OCI-LY7 (cell line): ENCODE data around the gene MALRD1. TPM values are rescaled to one million over a fixed set of nuclear protein-coding genes. Genes with fewer than 3 reads are reported as not detected.

Experiments
- BruUV-seq: library from RNA; stranded (reverse); fragments of 400-500 nt; replicated peaks from 2 replicates; lab custom pipeline; 2021; lab: Mats Ljungman, UMichigan
- CTCF ChIA-PET: fragments of 300-600 bp; sonication (Branson Sonifier 250); formaldehyde crosslinking; loops from one replicate; lab custom pipeline; 2022; ENCODE audit warnings: antibody characterized with exemption; ENCODE audit not compliant: unreplicated experiment; lab: Charles Lee
- POLR2A ChIA-PET: fragments of 300-600 bp; sonication (Branson Sonifier 250); formaldehyde crosslinking; loops from one replicate; lab custom pipeline; 2022; ENCODE audit warnings: antibody characterized with exemption; lab: Charles Lee
- DNase-seq: peaks from one replicate; pipeline ENCODE4 v3.0.0-alpha.2; 2015; ENCODE audit warnings: low spot score
- H2AFZ ChIP-seq: fragments of 200-600 bp; sonication (generic), shearing (Covaris generic); 2 replicates; pipeline ENCODE4 v1.6.1; 2014; ENCODE audit warnings: mild to moderate bottlenecking, antibody characterized with exemption, low read length, moderate library complexity
- H3K27ac ChIP-seq: fragments of 200-600 bp; sonication (generic); 2 replicates; pipeline ENCODE4 v1.5.1; 2014; ENCODE audit warnings: mixed run types, low read depth, mild to moderate bottlenecking, moderate library complexity, low read length, inconsistent platforms; ENCODE audit not compliant: poor library complexity, severe bottlenecking
- H3K36me3 ChIP-seq: fragments of 200-600 bp; sonication (generic); 2 replicates; pipeline ENCODE4 v1.6.1; 2014; ENCODE audit warnings: mild to moderate bottlenecking, antibody characterized with exemption, low read length, moderate library complexity, mixed read lengths; ENCODE audit not compliant: insufficient read depth
- H3K4me1 ChIP-seq: fragments of 200-600 bp; sonication (generic); 2 replicates; pipeline ENCODE4 v1.5.1; 2014; ENCODE audit warnings: mild to moderate bottlenecking, low read length; ENCODE audit not compliant: insufficient read depth, poor library complexity, severe bottlenecking
- H3K4me2 ChIP-seq: fragments of 200-600 bp; sonication (generic); 2 replicates; pipeline ENCODE4 v1.6.1; 2014; ENCODE audit warnings: mild to moderate bottlenecking, low read length
- H3K4me3 ChIP-seq: fragments of 200-600 bp; sonication (generic); 2 replicates; pipeline ENCODE4 v1.5.1; 2014; ENCODE audit warnings: mild to moderate bottlenecking, low read depth, low read length; ENCODE audit not compliant: poor library complexity, severe bottlenecking
- H3K79me2 ChIP-seq: fragments of 200-600 bp; sonication (generic); 2 replicates; pipeline ENCODE4 v1.6.1; 2016; ENCODE audit warnings: low read depth, mild to moderate bottlenecking, low read length, moderate library complexity, mixed read lengths; ENCODE audit not compliant: insufficient read depth
- H3K9me2 ChIP-seq: fragments of 200-600 bp; sonication (generic); 2 replicates; pipeline ENCODE4 v1.6.1; 2016; ENCODE audit warnings: mild to moderate bottlenecking, low read length, mixed read lengths; ENCODE audit not compliant: insufficient read depth
- H3K9me3 ChIP-seq: fragments of 200-600 bp; sonication (generic); 2 replicates; pipeline ENCODE4 v1.6.1; 2014; ENCODE audit warnings: mild to moderate bottlenecking, mixed run types, low read length, mixed read lengths
- H4K20me1 ChIP-seq: fragments of 200-600 bp; sonication (generic); 2 replicates; pipeline ENCODE4 v1.6.1; 2014; ENCODE audit warnings: mild to moderate bottlenecking, antibody characterized with exemption, low read length, moderate library complexity, mixed read lengths; ENCODE audit not compliant: insufficient read depth
- CTCF ChIP-seq: fragments of 200-600 bp; sonication (generic); conservative IDR thresholded peaks from 2 replicates; pipeline ENCODE4 v1.5.1; 2014; ENCODE audit warnings: mild to moderate bottlenecking, antibody characterized with exemption, low read length, moderate library complexity, mixed read lengths
- EZH2phosphoT487 ChIP-seq: fragments of 200-600 bp; sonication (generic); IDR thresholded peaks from 2 replicates; pipeline ENCODE4 v1.6.1; 2018; ENCODE audit warnings: low read depth, borderline replicate concordance, mild to moderate bottlenecking, mixed run types, antibody characterized with exemption, low read length, moderate library complexity, mixed read lengths
- intact Hi-C: fragments of 100-400 bp; cut with micrococcal nuclease; formaldehyde crosslinking; loops from one replicate; pipeline ENCODE4 v1.10.0; 2022; ENCODE audit not compliant: unreplicated experiment
- total RNA-seq, 2 experiments: library from RNA; depleted of rRNA in 1 of 2; stranded (reverse); fragments of >200 nt in 1 of 2; shearing (Covaris generic) in 1 of 2; gene quantifications; 2 replicates each; pipeline ENCODE4 v1.2.3, GENCODE V29; 2014 to 2022

The MALRD1 gene
- total RNA-seq, 2 experiments from 2014 or later: not detected

GRCh38 chr10:19638896-19639233 lies 590.3 kb downstream of the MALRD1 start:
- TF ChIP-seq EZH2phosphoT487 (no peak), CTCF (no peak)
- ChIA-PET POLR2A (no interaction called here), CTCF (no interaction called here)
- Histone ChIP-seq H3K27ac (no peak overlapping the region), H3K4me1 (no peaks in the 10 kb centered on the region), H4K20me1 (no peaks in the 10 kb centered on the region), H3K4me3 (no peak overlapping the region), H3K36me3 (no peaks in the 10 kb centered on the region), H3K9me3 (no peaks in the 10 kb centered on the region), H3K79me2 (no peaks in the 10 kb centered on the region), H2AFZ (no peak overlapping the region), H3K4me2 (no peak overlapping the region), H3K9me2 (no peaks in the 10 kb centered on the region)
- intact Hi-C loops: no loop called here
- BruUV-seq: no TSS peak
- DNase-seq: no peak

DNA sequence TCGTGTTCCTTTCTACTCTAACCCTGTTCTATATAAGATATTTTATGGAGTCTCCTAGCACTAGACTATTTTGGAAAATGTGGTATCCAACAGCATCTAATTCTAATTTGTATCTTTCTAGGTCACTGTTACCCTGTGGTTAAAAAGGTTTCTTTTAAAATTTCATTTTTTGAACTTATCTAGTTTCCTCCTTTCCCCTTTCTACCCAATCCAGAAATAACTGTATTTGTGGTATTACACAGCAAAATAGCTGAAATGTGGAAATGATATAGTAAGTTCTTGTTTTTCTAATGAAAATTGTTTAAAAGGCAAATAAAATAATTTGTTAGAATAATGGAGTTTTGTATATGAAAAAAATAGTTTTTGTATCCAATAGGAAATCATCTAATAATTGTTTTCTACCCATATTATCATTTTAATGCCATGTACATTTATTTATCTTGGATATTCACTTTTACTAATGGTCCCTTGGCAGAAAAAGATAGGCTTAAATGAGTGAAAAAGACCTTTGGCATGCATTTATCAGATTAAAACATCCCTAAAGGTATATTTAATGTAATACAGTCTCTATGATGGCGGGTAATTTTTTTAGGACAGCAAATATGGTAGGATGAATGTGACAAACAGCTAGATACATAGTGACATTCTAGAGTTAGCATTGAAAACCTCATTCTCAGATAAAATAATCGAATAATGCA lies 592.1 kb downstream of the MALRD1 start:
- Histone ChIP-seq H3K4me3 (no peak overlapping the region), H3K4me2 (no peak overlapping the region), H4K20me1 (no peaks in the 10 kb centered on the region), H3K79me2 (no peaks in the 10 kb centered on the region), H3K9me3 (no peaks in the 10 kb centered on the region), H3K4me1 (no peaks in the 10 kb centered on the region), H3K36me3 (no peaks in the 10 kb centered on the region), H3K27ac (no peak overlapping the region), H3K9me2 (no peaks in the 10 kb centered on the region), H2AFZ (no peak overlapping the region)
- intact Hi-C loops: no loop called here
- BruUV-seq: no TSS peak
- TF ChIP-seq EZH2phosphoT487: no peak
- ChIA-PET POLR2A (no interaction called here), CTCF (no interaction called here)
- no peak for DNase-seq

DNA sequence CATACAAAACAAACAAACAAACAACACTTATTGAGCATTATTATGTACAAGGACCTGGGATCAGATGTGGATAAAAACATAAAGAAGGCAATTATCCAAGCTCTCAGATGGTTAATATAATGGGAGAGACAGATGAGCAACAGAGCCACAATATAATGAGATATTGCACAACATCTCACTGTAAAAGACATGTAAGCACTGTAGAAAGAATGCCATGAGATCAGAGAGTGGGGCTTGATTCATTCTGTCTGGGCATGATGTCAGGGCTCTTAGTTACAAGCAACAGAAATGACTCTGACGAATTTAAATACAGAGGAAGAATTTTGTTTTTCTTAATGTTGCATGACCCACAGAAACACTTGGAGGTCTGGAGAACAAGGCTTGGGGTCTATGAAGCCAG lies 602.9 kb downstream of the MALRD1 start:
- POLR2A ChIA-PET: no interaction called here

More for the DNA sequence above, 602.9 kb downstream of the MALRD1 start:
- TF ChIP-seq EZH2phosphoT487: no peak
- TF ChIP-seq CTCF: no peak
- H4K20me1 ChIP-seq: no peaks in the 10 kb centered on the region
- no peak for DNase-seq
- no peak overlapping the region for H3K4me3 ChIP-seq
- intact Hi-C loops: no loop called here
- no peaks in the 10 kb centered on the region for H3K9me3 ChIP-seq
- no peak overlapping the region for H3K27ac ChIP-seq
- no peaks in the 10 kb centered on the region for H3K9me2 ChIP-seq
- H3K79me2 ChIP-seq: no peaks in the 10 kb centered on the region
- no peaks in the 10 kb centered on the region for H3K36me3 ChIP-seq
- no peak overlapping the region for H2AFZ ChIP-seq
- CTCF ChIA-PET: no interaction called here
- no peak overlapping the region for H3K4me2 ChIP-seq
- BruUV-seq: no TSS peak
- no peaks in the 10 kb centered on the region for H3K4me1 ChIP-seq
